Activated CD4-positive, alpha-beta T cell treated with anti-CD3 and anti-CD28 coated beads, Interleukin-2, Interleukin-6, amounts not matched to agents 100 ng/mL and 50 ng/mL, durations not matched to agents 16 hours and 8 hours (primary cell): ENCODE data around the gene TAX1BP3.
A peak's percentile ranks its signal among the peaks of the same experiment; 100 is the strongest.
"Not testable (repeated sequence)": the region's sequence is repeated elsewhere in the genome, so short reads cannot be mapped to it uniquely, and the experiment has no call there.

ENCODE experiments used
- DNase-seq: peaks from one replicate; pipeline ENCODE4 v3.0.0-alpha.2; 2020

Gene TAX1BP3

GRCh38 chr17:3668279-3669084 lies at the start of gene TAX1BP3, which contains the start of gene EMC6:
TSS of gene TAX1BP3 (minus strand) at chr17:3668578. CDS start at chr17:3668526, 52 bp downstream.
TSS of gene EMC6 (plus strand) at chr17:3668812. CDS start at chr17:3669147, 335 bp downstream.
- peak; percentile 100 for DNase-seq

GRCh38 chr17:3715296-3715695 lies 46.9 kb upstream of the TAX1BP3 start:
- DNase-seq: no peak

- DNase-seq: peak; percentile 78
Measured at GRCh38 chr17:3712811-3713463, 44.6 kb upstream of the TAX1BP3 start.

- DNase-seq: peak; percentile 96
Measured at GRCh38 chr17:3710951-3711383, 42.6 kb upstream of the TAX1BP3 start.

GRCh38 chr17:3708366-3708765 lies 40.0 kb upstream of the TAX1BP3 start:
- DNase-seq: no peak

- not testable (repeated sequence) for DNase-seq
Measured at GRCh38 chr17:3705718-3705984, 37.3 kb upstream of the TAX1BP3 start.

- DNase-seq: no peak
Measured at GRCh38 chr17:3704931-3705717, 36.7 kb upstream of the TAX1BP3 start.

GRCh38 chr17:3702041-3702539 lies 33.7 kb upstream of the TAX1BP3 start:
- DNase-seq: not testable (repeated sequence)

GRCh38 chr17:3699951-3700350 lies 31.6 kb upstream of the TAX1BP3 start:
- DNase-seq: no peak

- no peak for DNase-seq
Measured at GRCh38 chr17:3698139-3698538, 29.8 kb upstream of the TAX1BP3 start.

- DNase-seq: no peak
Measured at GRCh38 chr17:3697103-3697476, 28.7 kb upstream of the TAX1BP3 start.

- DNase-seq: peak; percentile 80
Measured at GRCh38 chr17:3695723-3696411, 27.5 kb upstream of the TAX1BP3 start, which contains the start of gene P2RX5. TSS of gene P2RX5 (minus strand) at chr17:3696155. CDS start at chr17:3696005, 150 bp downstream.

GRCh38 chr17:3695129-3695722 lies 26.8 kb upstream of the TAX1BP3 start:
- DNase-seq: peak; percentile 26

GRCh38 chr17:3693829-3694231 lies 25.5 kb upstream of the TAX1BP3 start:
- DNase-seq: peak; percentile 81

- DNase-seq: no peak
Measured at GRCh38 chr17:3693141-3693540, 24.8 kb upstream of the TAX1BP3 start.

- DNase-seq: no peak
Measured at GRCh38 chr17:3692346-3692745, 24.0 kb upstream of the TAX1BP3 start.

- DNase-seq: no peak
Measured at GRCh38 chr17:3691617-3692067, 23.3 kb upstream of the TAX1BP3 start.

- DNase-seq: no peak
Measured at GRCh38 chr17:3690094-3690715, 21.8 kb upstream of the TAX1BP3 start.

- no peak for DNase-seq
Measured at GRCh38 chr17:3689262-3690093, 21.1 kb upstream of the TAX1BP3 start.

- DNase-seq: no peak
Measured at GRCh38 chr17:3688852-3689261, 20.5 kb upstream of the TAX1BP3 start.
